Measurements from ENCODE around the gene TNNT3.
A peak's percentile ranks its signal among the peaks of the same experiment; 100 is the strongest.

The TNNT3 gene

GRCh38 chr11:1923201-1923956, 3.9 kb downstream of the TNNT3 start:
- DNase-seq (ENCODE audit: low read depth in 2 of 2), result no peak

- no peak for DNase-seq (ENCODE audit: low read depth in 2 of 2)
Observed at GRCh38 chr11:1924181-1924580, 4.7 kb downstream of the TNNT3 start.

- DNase-seq (ENCODE audit: low read depth in 2 of 2), result no peak
Observed at GRCh38 chr11:1924646-1925372, 5.3 kb downstream of the TNNT3 start.

- no peak for DNase-seq (ENCODE audit: low read depth in 2 of 2)
Observed at GRCh38 chr11:1925373-1926155, 6.1 kb downstream of the TNNT3 start.

- DNase-seq (ENCODE audit: low read depth in 2 of 2), result no peak
Observed at GRCh38 chr11:1926156-1927025, 6.9 kb downstream of the TNNT3 start.

- DNase-seq (ENCODE audit: low read depth in 2 of 2), result no peak
Observed at GRCh38 chr11:1927026-1927847, 7.7 kb downstream of the TNNT3 start.

GRCh38 chr11:1927848-1928469, 8.5 kb downstream of the TNNT3 start:
- no peak for DNase-seq (ENCODE audit: low read depth in 2 of 2)

- no peak for DNase-seq (ENCODE audit: low read depth in 2 of 2)
Observed at GRCh38 chr11:1928470-1928890, 9.0 kb downstream of the TNNT3 start.

- no peak for DNase-seq (ENCODE audit: low read depth in 2 of 2)
Observed at GRCh38 chr11:1928891-1929541, 9.5 kb downstream of the TNNT3 start.

- no peak for DNase-seq (ENCODE audit: low read depth in 2 of 2)
Observed at GRCh38 chr11:1929621-1930461, 10.3 kb downstream of the TNNT3 start.

GRCh38 chr11:1930462-1930830, 10.9 kb downstream of the TNNT3 start:
- DNase-seq (ENCODE audit: low read depth in 2 of 2), result no peak

GRCh38 chr11:1931341-1932104, 12.0 kb downstream of the TNNT3 start:
- peak; percentile 42 to 44 for DNase-seq (ENCODE audit: low read depth in 2 of 2)

- DNase-seq (ENCODE audit: low read depth in 2 of 2), result no peak
Observed at GRCh38 chr11:1932105-1932480, 12.6 kb downstream of the TNNT3 start.

- no peak for DNase-seq (ENCODE audit: low read depth in 2 of 2)
Observed at GRCh38 chr11:1932681-1933080, 13.2 kb downstream of the TNNT3 start.

- DNase-seq (ENCODE audit: low read depth in 2 of 2), result no peak
Observed at GRCh38 chr11:1933416-1934334, 14.2 kb downstream of the TNNT3 start.

GRCh38 chr11:1934335-1935155, 15.0 kb downstream of the TNNT3 start:
- DNase-seq (ENCODE audit: low read depth in 2 of 2), result no peak
